GM21390 (cell line): Measurements from ENCODE around the gene BRD7.

ENCODE experiments used
- ATAC-seq: cut with Tn5 transposase; IDR thresholded peaks from one replicate; pipeline ENCODE4 v1.9.1; 2021; ENCODE audit not compliant: unreplicated experiment

The BRD7 gene

DNA sequence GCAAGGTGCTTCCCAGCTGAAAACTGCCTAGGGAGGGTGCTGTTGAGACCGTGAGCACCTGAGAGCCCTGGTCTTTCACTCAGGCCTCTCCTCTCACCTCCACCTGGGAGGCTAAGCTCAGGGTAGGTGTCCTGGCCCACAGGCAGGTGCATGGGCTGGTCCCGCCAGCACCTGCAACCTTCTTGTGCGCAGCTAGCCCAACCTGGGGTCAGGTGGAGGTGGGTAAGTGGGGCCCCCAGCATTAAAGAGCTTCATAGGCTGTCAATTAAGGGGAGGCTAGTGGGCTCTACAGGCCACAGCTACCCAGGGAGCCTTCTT, 93.7 kb downstream of the BRD7 start:
- no peak for ATAC-seq

- ATAC-seq = peak; percentile 43
These were observed 94.3 kb downstream of the BRD7 start for GRCh38 chr16:50274326-50275097.

GRCh38 chr16:50273888-50274325, 94.9 kb downstream of the BRD7 start:
- ATAC-seq = peak; percentile 61

- no peak for ATAC-seq
These were observed 95.5 kb downstream of the BRD7 start for GRCh38 chr16:50273382-50273690.

GRCh38 chr16:50272687-50273381, 96.0 kb downstream of the BRD7 start:
- no peak for ATAC-seq

GRCh38 chr16:50272111-50272571, 96.6 kb downstream of the BRD7 start:
- ATAC-seq = no peak

DNA sequence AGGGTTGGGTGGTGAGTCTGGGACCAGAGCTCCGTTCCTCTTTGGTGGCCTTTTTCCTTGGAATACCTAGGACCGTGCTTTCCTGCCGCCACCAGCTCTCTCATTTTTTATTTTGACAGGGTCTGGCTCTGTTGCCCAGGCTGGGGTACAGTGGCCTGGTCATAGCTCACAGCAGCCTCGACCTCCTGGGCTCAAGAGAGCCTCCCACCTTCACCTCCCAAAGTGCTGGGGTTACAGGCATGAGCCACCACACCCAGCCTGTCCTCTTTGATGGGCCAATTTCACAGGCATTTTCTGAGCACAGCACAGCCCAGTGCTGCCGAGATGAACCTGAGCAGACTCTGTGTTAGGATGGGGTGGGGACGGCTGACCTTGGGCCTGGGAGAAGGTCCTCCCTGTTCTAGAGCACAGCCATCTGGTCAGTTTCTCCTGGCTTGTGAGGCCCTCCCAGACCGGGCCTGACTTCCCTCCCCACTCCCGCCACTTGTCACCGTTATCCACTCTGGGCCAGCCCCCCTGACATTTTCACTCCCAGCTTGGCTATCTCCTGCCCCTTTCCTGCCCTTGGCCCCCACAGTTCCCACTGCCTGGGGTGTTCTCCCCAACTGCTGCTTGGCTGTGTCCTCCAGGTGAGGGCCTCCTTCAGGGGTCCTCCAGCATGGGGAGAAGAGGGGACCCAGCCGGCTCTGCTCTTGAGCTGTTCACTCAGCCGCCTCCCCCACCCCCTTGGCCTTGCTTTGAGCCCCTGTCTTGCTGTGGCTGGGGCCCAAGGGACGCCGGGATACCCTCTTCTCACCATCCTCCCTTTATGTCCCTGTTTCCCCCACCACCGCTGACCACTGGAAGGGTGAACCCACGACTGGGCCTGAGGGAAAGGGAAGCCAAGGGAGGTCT, 97.4 kb downstream of the BRD7 start:
- no peak for ATAC-seq

DNA sequence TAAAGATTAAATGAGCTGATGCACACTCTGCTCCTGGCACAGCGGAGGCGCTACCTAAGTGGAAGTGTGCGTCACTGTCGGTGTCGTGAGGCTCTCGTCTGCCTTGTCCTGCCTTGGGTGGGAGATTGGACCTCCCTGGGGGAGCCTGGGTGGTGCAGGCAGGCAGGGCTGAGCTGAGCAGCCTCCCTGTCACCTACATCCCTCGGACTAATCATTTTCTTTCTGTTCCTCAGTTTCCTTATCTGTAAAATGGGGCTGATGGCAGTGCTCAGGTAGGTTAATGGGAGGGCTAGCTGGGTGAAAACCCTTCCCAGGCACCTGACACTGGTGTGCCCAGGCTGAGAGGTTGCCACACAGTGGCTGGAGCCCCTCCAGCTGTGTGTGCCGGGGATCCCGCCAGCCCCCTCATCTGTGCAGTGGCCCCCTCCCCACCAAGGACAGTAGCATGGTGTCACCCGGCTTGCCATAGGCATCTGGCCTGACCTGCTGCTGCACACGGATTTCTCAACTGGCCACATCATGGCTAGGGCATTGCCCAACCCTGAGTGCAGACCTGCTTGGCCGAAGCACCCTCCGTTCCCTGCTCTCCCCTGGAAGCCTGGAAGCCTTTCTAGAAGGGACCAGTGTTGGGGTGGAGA, 98.2 kb downstream of the BRD7 start:
- no peak for ATAC-seq

- ATAC-seq = no peak
These were observed 98.8 kb downstream of the BRD7 start for GRCh38 chr16:50269769-50270509.

- no peak for ATAC-seq
These were observed 99.6 kb downstream of the BRD7 start for GRCh38 chr16:50269061-50269705.

DNA sequence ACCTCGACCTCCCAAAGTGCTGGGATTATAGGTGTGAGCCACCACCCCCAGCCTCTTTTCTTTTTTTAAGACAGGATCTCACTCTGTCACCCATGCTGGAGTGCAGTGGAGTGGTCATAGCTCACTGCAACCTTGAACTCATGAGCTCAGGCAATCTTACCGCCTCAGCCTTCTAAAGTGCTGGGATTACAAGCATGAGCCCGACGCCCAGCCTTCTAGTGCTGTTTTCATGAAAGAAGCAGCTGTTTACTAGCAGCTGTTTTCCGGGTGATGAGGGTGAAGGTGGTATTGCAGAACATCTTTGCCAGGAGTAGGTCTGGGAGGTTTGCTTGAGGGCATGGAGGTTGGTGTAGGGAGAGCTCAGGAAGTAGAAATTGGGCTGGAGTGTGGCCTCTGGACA, 100.4 kb downstream of the BRD7 start:
- no peak for ATAC-seq

GRCh38 chr16:50267651-50268050, 101.1 kb downstream of the BRD7 start:
- ATAC-seq = no peak

DNA sequence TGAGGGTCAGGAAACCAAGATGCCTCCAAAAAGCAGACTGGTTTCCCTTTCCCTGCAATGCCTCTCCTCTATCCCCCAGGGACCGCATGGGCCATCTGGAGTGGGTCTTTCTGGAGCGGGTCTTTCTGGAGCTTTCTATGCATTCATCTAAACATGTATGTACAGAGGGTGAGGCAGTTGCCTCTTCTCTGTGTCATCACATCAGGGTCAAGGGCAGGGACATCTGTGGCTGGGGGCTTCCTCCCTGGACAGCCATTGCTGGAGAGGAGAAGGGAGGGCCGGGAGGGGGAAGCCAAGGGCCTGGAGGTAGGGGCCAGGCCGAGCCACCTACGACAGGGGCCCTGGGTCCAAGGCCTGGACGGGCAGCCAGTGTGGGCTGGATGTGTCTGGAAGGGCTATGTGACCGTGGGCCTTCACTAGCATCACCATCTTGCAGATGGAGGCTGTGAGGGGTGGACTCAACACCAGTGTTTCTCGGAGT, 101.6 kb downstream of the BRD7 start:
- ATAC-seq = no peak

- ATAC-seq = peak; percentile 88
These were observed 102.3 kb downstream of the BRD7 start, which contains the start of gene ADCY7 for GRCh38 chr16:50266337-50267091. ADCY7 (plus strand) TSS chr16:50266551; CDS start chr16:50288180, 21,629 bp downstream.
